ENCODE measurements around the gene ORAI3.
A peak's percentile ranks its signal among the peaks of the same experiment; 100 is the strongest.

The ORAI3 gene

DNA sequence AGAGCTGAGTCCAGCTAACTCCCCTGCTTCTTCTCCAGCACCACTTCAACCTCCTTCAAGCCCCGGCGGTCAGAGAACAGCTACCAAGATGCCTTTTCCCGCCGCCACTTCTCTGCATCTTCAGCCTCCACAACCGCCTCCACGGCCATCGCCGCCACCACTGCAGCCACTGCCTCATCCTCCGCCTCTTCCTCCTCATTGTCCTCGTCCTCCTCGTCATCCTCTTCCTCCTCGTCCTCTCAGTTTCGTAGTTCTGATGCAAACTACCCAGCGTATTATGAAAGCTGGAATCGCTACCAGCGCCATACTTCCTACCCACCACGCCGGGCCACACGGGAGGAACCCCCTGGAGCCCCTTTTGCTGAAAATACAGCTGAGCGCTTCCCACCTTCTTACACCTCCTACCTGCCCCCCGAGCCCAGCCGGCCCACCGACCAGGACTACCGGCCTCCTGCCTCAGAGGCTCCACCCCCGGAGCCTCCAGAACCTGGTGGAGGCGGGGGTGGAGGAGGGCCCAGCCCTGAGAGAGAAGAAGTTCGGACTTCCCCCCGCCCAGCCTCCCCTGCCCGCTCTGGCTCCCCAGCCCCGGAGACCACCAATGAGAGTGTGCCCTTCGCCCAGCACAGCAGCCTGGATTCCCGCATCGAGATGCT lies 15.8 kb downstream of the ORAI3 start:
- TF ChIP-seq, protein P1, sequence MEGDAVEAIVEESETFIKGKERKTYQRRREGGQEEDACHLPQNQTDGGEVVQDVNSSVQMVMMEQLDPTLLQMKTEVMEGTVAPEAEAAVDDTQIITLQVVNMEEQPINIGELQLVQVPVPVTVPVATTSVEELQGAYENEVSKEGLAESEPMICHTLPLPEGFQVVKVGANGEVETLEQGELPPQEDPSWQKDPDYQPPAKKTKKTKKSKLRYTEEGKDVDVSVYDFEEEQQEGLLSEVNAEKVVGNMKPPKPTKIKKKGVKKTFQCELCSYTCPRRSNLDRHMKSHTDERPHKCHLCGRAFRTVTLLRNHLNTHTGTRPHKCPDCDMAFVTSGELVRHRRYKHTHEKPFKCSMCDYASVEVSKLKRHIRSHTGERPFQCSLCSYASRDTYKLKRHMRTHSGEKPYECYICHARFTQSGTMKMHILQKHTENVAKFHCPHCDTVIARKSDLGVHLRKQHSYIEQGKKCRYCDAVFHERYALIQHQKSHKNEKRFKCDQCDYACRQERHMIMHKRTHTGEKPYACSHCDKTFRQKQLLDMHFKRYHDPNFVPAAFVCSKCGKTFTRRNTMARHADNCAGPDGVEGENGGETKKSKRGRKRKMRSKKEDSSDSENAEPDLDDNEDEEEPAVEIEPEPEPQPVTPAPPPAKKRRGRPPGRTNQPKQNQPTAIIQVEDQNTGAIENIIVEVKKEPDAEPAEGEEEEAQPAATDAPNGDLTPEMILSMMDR (conservative IDR thresholded peaks at IDR 0.05; ENCODE audit: low read length) = no peak
- no peak for DNase-seq (ENCODE audit: low read depth)
- no peak overlapping the region for H3K4me3 ChIP-seq (ENCODE audit: low read length)

DNA sequence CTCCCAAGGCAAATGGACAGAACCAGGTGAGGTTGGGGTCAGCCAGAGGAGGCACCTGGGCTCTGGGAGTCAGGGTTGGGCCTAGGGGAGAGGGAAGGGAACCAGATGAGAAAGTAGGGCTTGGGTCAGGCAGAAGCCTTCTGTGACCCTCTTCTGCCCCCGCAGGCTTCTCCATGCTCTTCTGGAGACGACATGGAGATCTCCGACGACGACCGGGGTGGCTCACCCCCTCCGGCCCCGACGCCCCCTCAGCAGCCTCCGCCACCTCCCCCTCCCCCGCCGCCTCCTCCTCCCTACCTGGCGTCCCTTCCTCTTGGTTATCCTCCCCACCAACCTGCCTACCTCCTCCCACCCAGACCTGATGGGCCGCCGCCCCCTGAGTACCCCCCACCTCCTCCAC lies 16.6 kb downstream of the ORAI3 start:
- TF ChIP-seq, protein P1 (conservative IDR thresholded peaks at IDR 0.05; ENCODE audit: low read length) = no peak
- DNase-seq (ENCODE audit: low read depth) = no peak
- H3K4me3 ChIP-seq (ENCODE audit: low read length) = no peak overlapping the region

DNA sequence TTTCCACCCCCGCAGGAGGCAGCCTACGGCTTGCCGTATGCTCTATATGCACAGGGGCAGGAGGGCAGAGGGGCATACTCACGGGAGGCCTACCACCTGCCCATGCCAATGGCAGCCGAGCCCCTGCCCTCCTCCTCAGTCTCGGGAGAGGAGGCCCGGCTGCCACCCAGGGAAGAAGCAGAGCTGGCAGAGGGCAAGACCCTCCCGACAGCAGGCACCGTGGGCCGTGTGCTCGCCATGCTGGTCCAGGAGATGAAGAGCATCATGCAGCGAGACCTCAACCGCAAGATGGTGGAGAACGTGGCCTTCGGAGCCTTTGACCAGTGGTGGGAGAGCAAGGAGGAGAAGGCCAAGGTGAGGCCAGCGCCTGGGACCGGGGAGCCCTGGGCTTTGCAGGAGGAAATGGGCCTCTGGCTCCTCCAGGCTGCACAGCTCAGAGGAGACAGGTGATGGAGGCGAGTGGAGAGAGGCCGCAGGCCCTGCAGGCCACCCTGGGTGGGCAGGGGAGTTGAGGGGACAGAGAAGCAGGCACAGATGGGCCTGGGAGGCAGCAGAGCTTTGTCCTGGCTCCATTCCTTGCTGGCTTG lies 17.3 kb downstream of the ORAI3 start:
- no peak overlapping the region for H3K4me3 ChIP-seq (ENCODE audit: low read length)
- DNase-seq (ENCODE audit: low read depth) = no peak
- TF ChIP-seq, protein P1 (conservative IDR thresholded peaks at IDR 0.05; ENCODE audit: low read length) = no peak

DNA sequence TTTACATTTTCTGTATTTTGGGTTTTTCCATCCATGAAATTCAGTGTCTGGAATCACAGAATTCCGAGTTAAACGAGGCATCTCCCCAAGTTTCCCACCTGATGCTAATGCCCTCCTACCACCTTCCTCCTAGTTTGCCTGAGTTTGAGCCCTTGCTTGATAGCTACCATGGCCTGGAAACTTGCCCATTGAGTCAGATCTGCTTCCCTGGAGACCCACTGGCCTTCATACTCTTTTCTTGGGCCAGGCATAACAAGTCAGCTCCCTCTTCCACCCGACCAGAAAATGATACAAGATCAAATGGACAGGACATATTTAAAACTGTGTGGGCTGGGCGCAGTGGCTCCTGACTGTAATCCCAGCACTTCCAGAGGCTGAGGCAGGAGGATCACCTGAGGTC lies 18.9 kb downstream of the ORAI3 start:
- TF ChIP-seq, protein P1 (conservative IDR thresholded peaks at IDR 0.05; ENCODE audit: low read length) = no peak
- no peak overlapping the region for H3K4me3 ChIP-seq (ENCODE audit: low read length)
- DNase-seq (ENCODE audit: low read depth) = no peak

DNA sequence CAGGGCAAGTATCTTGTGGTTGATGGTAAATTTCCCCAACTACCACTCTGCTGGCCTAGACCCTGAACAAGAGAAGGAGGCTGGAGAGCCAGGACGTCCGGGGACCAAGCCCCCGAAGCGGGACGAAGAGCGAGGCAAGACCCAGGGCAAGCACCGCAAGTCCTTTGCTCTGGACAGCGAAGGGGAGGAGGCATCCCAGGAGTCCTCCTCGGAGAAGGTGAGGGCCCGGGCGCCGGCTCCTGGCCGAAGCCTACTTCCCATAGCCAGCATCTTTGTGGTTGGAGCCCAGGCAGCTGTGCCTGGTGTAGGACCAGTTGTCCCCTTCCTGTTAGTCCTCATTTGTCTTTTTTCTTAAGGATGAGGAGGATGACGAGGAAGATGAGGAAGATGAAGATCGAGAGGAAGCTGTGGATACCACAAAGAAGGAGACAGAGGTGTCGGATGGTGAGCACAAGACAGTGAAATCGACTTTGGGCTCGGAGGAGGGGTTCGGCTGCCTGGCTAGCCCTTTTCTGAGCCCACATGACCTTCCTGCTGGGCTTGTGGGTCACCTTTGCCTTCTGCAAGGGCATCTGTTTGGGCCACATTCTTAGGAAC lies 20.5 kb downstream of the ORAI3 start:
- TF ChIP-seq, protein P1 (conservative IDR thresholded peaks at IDR 0.05; ENCODE audit: low read length) = no peak
- no peak for DNase-seq (ENCODE audit: low read depth)
- no peak overlapping the region for H3K4me3 ChIP-seq (ENCODE audit: low read length)

DNA sequence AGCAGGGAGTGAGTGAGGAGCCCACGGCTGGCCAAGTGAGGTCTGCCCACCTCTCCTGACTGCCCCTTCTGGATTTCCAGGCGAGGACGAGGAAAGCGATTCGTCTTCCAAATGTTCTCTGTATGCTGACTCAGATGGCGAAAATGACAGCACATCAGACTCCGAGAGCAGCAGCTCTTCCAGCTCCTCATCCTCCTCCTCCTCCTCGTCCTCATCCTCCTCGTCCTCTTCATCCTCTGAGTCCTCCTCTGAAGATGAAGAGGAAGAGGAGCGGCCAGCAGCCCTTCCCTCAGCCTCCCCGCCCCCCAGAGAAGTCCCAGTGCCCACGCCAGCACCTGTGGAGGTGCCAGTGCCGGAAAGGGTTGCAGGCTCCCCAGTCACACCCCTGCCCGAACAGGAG lies 22.4 kb downstream of the ORAI3 start:
- TF ChIP-seq, protein P1 (conservative IDR thresholded peaks at IDR 0.05; ENCODE audit: low read length) = no peak
- H3K4me3 ChIP-seq (ENCODE audit: low read length) = no peak overlapping the region
- no peak for DNase-seq (ENCODE audit: low read depth)

DNA sequence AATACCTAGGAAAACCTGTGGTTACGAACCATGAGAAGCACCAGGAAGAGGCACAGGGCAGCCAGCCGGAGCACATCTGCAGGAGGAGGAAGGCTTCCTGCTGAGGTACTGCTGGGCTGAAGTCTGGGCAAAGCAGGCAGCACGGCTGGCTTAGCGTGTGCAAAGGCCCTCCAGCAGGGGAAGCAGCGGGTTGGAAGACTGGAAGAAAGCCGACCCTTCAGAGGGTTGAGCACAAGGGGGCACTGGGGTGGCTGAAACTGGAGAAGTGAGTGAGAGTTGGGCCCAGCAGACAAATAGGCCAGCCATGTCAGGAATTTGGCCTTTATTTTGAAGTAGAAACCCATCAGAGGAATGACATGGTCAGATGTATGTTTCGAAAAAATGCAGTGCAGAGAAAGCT lies 24.0 kb downstream of the ORAI3 start:
- no peak overlapping the region for H3K4me3 ChIP-seq (ENCODE audit: low read length)
- DNase-seq (ENCODE audit: low read depth) = no peak
- TF ChIP-seq, protein P1 (conservative IDR thresholded peaks at IDR 0.05; ENCODE audit: low read length) = peak; percentile 12; the same call in 1 of the 2 replicates

Measured in AG10803 (cell line).